Karpas-422 (cell line): ENCODE data around the gene IFNA1. TPM values are rescaled to one million over a fixed set of nuclear protein-coding genes. Genes with fewer than 3 reads are reported as not detected.

Experiments used
- DNase-seq: peaks from one replicate; pipeline ENCODE4 v3.0.0-alpha.2; 2015
- H2AFZ ChIP-seq: fragments of 200-600 bp; sonication (generic); 2 replicates; pipeline ENCODE4 v1.6.1; 2014; ENCODE audit warnings: antibody characterized with exemption, low read length, mixed read lengths
- H3K27ac ChIP-seq: fragments of 200-600 bp; sonication (generic); 2 replicates; pipeline ENCODE4 v1.5.1; 2014; ENCODE audit warnings: mild to moderate bottlenecking, low read length, moderate library complexity
- H3K27me3 ChIP-seq: fragments of 200-600 bp; sonication (generic); 2 replicates; pipeline ENCODE4 v1.6.1; 2014; ENCODE audit warnings: low read length, mixed read lengths
- H3K36me3 ChIP-seq: fragments of 200-600 bp; sonication (generic); 2 replicates; pipeline ENCODE4 v1.6.1; 2014; ENCODE audit warnings: low read length, mixed read lengths; ENCODE audit not compliant: insufficient read depth
- H3K4me1 ChIP-seq: fragments of 200-600 bp; sonication (generic); 2 replicates; pipeline ENCODE4 v1.6.1; 2014; ENCODE audit warnings: mild to moderate bottlenecking, low read length, mixed read lengths
- H3K4me2 ChIP-seq: fragments of 200-600 bp; sonication (generic); 2 replicates; pipeline ENCODE4 v1.6.1; 2014; ENCODE audit warnings: low read length, low read depth, mild to moderate bottlenecking; ENCODE audit not compliant: poor library complexity, severe bottlenecking
- H3K4me3 ChIP-seq: fragments of 200-600 bp; sonication (generic); 2 replicates; pipeline ENCODE4 v1.5.1; 2014; ENCODE audit warnings: mild to moderate bottlenecking, antibody characterized with exemption, low read length, mixed read lengths
- H3K79me2 ChIP-seq: fragments of 200-600 bp; sonication (generic); 2 replicates; pipeline ENCODE4 v1.6.1; 2014; ENCODE audit warnings: mild to moderate bottlenecking, low read length, mixed read lengths
- H3K9ac ChIP-seq: fragments of 200-600 bp; sonication (generic); 2 replicates; pipeline ENCODE4 v1.6.0; 2014; ENCODE audit warnings: low read length
- H3K9me2 ChIP-seq: fragments of 200-600 bp; sonication (generic), shearing (Covaris generic); replicated peaks from 2 replicates; pipeline ENCODE4 v1.6.0; 2014; ENCODE audit warnings: mild to moderate bottlenecking, low read length, moderate library complexity; ENCODE audit not compliant: insufficient read depth
- H3K9me3 ChIP-seq: fragments of 300-700, 200-600 bp; sonication (generic); 2 replicates; pipeline ENCODE4 v1.6.1; 2014; ENCODE audit warnings: low read length, mixed read lengths
- H4K20me1 ChIP-seq: fragments of 200-600 bp; sonication (generic); 2 replicates; pipeline ENCODE4 v1.6.1; 2014; ENCODE audit warnings: mild to moderate bottlenecking, antibody characterized with exemption, low read length, low read depth; ENCODE audit not compliant: insufficient read depth
- total RNA-seq: library from RNA; depleted of rRNA; stranded (reverse); fragments of >200 nt; shearing (Covaris generic); gene quantifications from 2 replicates; pipeline ENCODE4 v1.2.3, GENCODE V29; 2014; ENCODE audit warnings: low replicate concordance; rRNA removed

IFNA1 gene
- not detected in 2 replicates for total RNA-seq

- H4K20me1 ChIP-seq: no peaks in the 10 kb centered on the region
- no peak within 1 kb of the TSS for H3K9ac ChIP-seq
- H2AFZ ChIP-seq: no peak within 1 kb of the TSS
- no peak within 1 kb of the TSS for H3K4me3 ChIP-seq
- H3K27me3 ChIP-seq: no peaks in the 10 kb centered on the region
- no peaks in the 10 kb centered on the region for H3K9me3 ChIP-seq
- no peaks in the 10 kb centered on the region for H3K9me2 ChIP-seq
- H3K36me3 ChIP-seq: no peaks in the 10 kb centered on the region
- H3K79me2 ChIP-seq: no peaks in the 10 kb centered on the region
- H3K27ac ChIP-seq: no peak within 1 kb of the TSS
- H3K4me2 ChIP-seq: no peak within 1 kb of the TSS
- no peaks in the 10 kb centered on the region for H3K4me1 ChIP-seq
- no peak for DNase-seq
Observed at GRCh38 chr9:21440139-21440538, at the start of gene IFNA1. Gene IFNA1 (plus strand): TSS chr9:21440439. CDS start chr9:21440508, 69 bp downstream.

GRCh38 chr9:21392270-21392669 lies 48.0 kb upstream of the IFNA1 start:
- Histone ChIP-seq H3K27ac (no peak overlapping the region), H3K9me2 (no peaks in the 10 kb centered on the region), H3K4me1 (no peaks in the 10 kb centered on the region), H3K27me3 (no peaks in the 10 kb centered on the region), H3K4me2 (no peak overlapping the region), H3K4me3 (no peak overlapping the region), H3K36me3 (no peaks in the 10 kb centered on the region), H3K9ac (no peak overlapping the region), H2AFZ (no peak overlapping the region), H3K9me3 (no peaks in the 10 kb centered on the region), H3K79me2 (no peaks in the 10 kb centered on the region), H4K20me1 (no peaks in the 10 kb centered on the region)
- peak; percentile 67 for DNase-seq

GRCh38 chr9:21395778-21396717 lies 44.2 kb upstream of the IFNA1 start:
- no peak overlapping the region for H2AFZ ChIP-seq

GRCh38 chr9:21398955-21399489 lies 41.2 kb upstream of the IFNA1 start:
- H3K27ac ChIP-seq: no peak overlapping the region
- H3K79me2 ChIP-seq: no peaks in the 10 kb centered on the region
- H3K9me2 ChIP-seq: no peaks in the 10 kb centered on the region
- no peaks in the 10 kb centered on the region for H3K4me1 ChIP-seq
- no peak overlapping the region for H3K4me2 ChIP-seq
- no peak overlapping the region for H3K9ac ChIP-seq
- no peak overlapping the region for H3K4me3 ChIP-seq
- DNase-seq: no peak
- no peaks in the 10 kb centered on the region for H3K36me3 ChIP-seq
- H2AFZ ChIP-seq: no peak overlapping the region
- H4K20me1 ChIP-seq: no peaks in the 10 kb centered on the region
- no peaks in the 10 kb centered on the region for H3K27me3 ChIP-seq
- H3K9me3 ChIP-seq: no peaks in the 10 kb centered on the region

More at GRCh38 chr9:21395778-21396717, 44.2 kb upstream of the IFNA1 start:
- no peaks in the 10 kb centered on the region for H4K20me1 ChIP-seq
- no peaks in the 10 kb centered on the region for H3K9me3 ChIP-seq
- no peaks in the 10 kb centered on the region for H3K27me3 ChIP-seq
- H3K4me2 ChIP-seq: no peak overlapping the region
- no peak overlapping the region for H3K9ac ChIP-seq
- no peaks in the 10 kb centered on the region for H3K36me3 ChIP-seq
- DNase-seq: peak; percentile 53
- H3K9me2 ChIP-seq: no peaks in the 10 kb centered on the region
- H3K79me2 ChIP-seq: no peaks in the 10 kb centered on the region
- H3K4me3 ChIP-seq: no peak overlapping the region
- H3K27ac ChIP-seq: no peak overlapping the region
- H3K4me1 ChIP-seq: no peaks in the 10 kb centered on the region

- Histone ChIP-seq H3K27me3 (no peaks in the 10 kb centered on the region), H4K20me1 (no peaks in the 10 kb centered on the region), H3K27ac (no peak overlapping the region), H2AFZ (no peak overlapping the region), H3K9me3 (no peaks in the 10 kb centered on the region), H3K9ac (no peak overlapping the region), H3K4me1 (no peaks in the 10 kb centered on the region), H3K4me2 (no peak overlapping the region), H3K36me3 (no peaks in the 10 kb centered on the region), H3K4me3 (no peak overlapping the region), H3K9me2 (no peaks in the 10 kb centered on the region), H3K79me2 (no peaks in the 10 kb centered on the region)
- no peak for DNase-seq
Observed at GRCh38 chr9:21399956-21400355, 40.3 kb upstream of the IFNA1 start.

- H3K9ac ChIP-seq: no peak overlapping the region
- no peaks in the 10 kb centered on the region for H3K79me2 ChIP-seq
- no peak overlapping the region for H3K4me2 ChIP-seq
- H4K20me1 ChIP-seq: no peaks in the 10 kb centered on the region
- H3K4me3 ChIP-seq: no peak overlapping the region
- no peak overlapping the region for H3K27ac ChIP-seq
- H3K4me1 ChIP-seq: no peaks in the 10 kb centered on the region
- H3K27me3 ChIP-seq: no peaks in the 10 kb centered on the region
- no peak for DNase-seq
- no peaks in the 10 kb centered on the region for H3K9me2 ChIP-seq
- no peaks in the 10 kb centered on the region for H3K9me3 ChIP-seq
- no peaks in the 10 kb centered on the region for H3K36me3 ChIP-seq
- no peak overlapping the region for H2AFZ ChIP-seq
Observed at GRCh38 chr9:21402386-21403251, 37.6 kb upstream of the IFNA1 start.

GRCh38 chr9:21404146-21404545 lies 36.1 kb upstream of the IFNA1 start:
- Histone ChIP-seq H3K9me3 (no peaks in the 10 kb centered on the region), H2AFZ (no peak overlapping the region), H3K9me2 (no peaks in the 10 kb centered on the region), H3K79me2 (no peaks in the 10 kb centered on the region), H3K27ac (no peak overlapping the region), H3K9ac (no peak overlapping the region), H3K36me3 (no peaks in the 10 kb centered on the region), H3K27me3 (no peaks in the 10 kb centered on the region), H4K20me1 (no peaks in the 10 kb centered on the region), H3K4me2 (no peak overlapping the region), H3K4me3 (no peak overlapping the region), H3K4me1 (no peaks in the 10 kb centered on the region)
- no peak for DNase-seq

- H3K9ac ChIP-seq: no peak within 1 kb of the TSS
- no peaks in the 10 kb centered on the region for H3K36me3 ChIP-seq
- H3K9me2 ChIP-seq: no peaks in the 10 kb centered on the region
- H4K20me1 ChIP-seq: no peaks in the 10 kb centered on the region
- H3K4me1 ChIP-seq: peaks cover 11% of the 10 kb centered on the region
- no peaks in the 10 kb centered on the region for H3K9me3 ChIP-seq
- H3K4me3 ChIP-seq: no peak within 1 kb of the TSS
- no peak within 1 kb of the TSS for H2AFZ ChIP-seq
- no peaks in the 10 kb centered on the region for H3K27me3 ChIP-seq
- no peak within 1 kb of the TSS for H3K27ac ChIP-seq
- H3K4me2 ChIP-seq: no peak within 1 kb of the TSS
- no peaks in the 10 kb centered on the region for H3K79me2 ChIP-seq
- DNase-seq: no peak
Observed at GRCh38 chr9:21408817-21409216, 31.4 kb upstream of the IFNA1 start, which contains the start of gene IFNA8. Gene IFNA8 (plus strand): TSS chr9:21409117. CDS start chr9:21409177, 60 bp downstream.
